ENCODE measurements around the gene KRTAP4-7.
"Not testable (repeated sequence)": the region's sequence is repeated elsewhere in the genome, so short reads cannot be mapped to it uniquely, and the experiment has no call there.

Gene KRTAP4-7

GRCh38 chr17:41065829-41066624 lies 17.9 kb upstream of the KRTAP4-7 start, which contains the start of gene KRTAP2-4:
Gene KRTAP2-4, minus strand, starts transcription at chr17:41065879. Its CDS starts 34 bp downstream, at chr17:41065845.
- DNase-seq: no peak

- no peak for DNase-seq
Observed at GRCh38 chr17:41067281-41067680, 16.7 kb upstream of the KRTAP4-7 start.

- DNase-seq: no peak
Observed at GRCh38 chr17:41069031-41069430, 14.9 kb upstream of the KRTAP4-7 start.

GRCh38 chr17:41071606-41072360 lies 12.2 kb upstream of the KRTAP4-7 start:
- DNase-seq: no peak

GRCh38 chr17:41073676-41074075 lies 10.3 kb upstream of the KRTAP4-7 start:
- no peak for DNase-seq

GRCh38 chr17:41076788-41077187 lies 7.2 kb upstream of the KRTAP4-7 start:
- DNase-seq: no peak

GRCh38 chr17:41082626-41083025 lies 1.3 kb upstream of the KRTAP4-7 start:
- DNase-seq: no peak

- DNase-seq: not testable (repeated sequence)
Observed at GRCh38 chr17:41083427-41083826, 523 bp upstream of the KRTAP4-7 start.

GRCh38 chr17:41088760-41089352 lies 4.9 kb downstream of the KRTAP4-7 start:
- DNase-seq: not testable (repeated sequence)

- DNase-seq: no peak
Observed at GRCh38 chr17:41096055-41096454, 12.1 kb downstream of the KRTAP4-7 start.

- no peak for DNase-seq
Observed at GRCh38 chr17:41098042-41098441, 14.1 kb downstream of the KRTAP4-7 start, which contains the start of gene KRTAP4-8. Gene KRTAP4-8, minus strand, starts transcription at chr17:41098142. Its CDS starts 58 bp downstream, at chr17:41098084.

- DNase-seq: no peak
Observed at GRCh38 chr17:41098481-41098880, 14.5 kb downstream of the KRTAP4-7 start.

GRCh38 chr17:41099682-41100480 lies 15.9 kb downstream of the KRTAP4-7 start:
- not testable (repeated sequence) for DNase-seq

- no peak for DNase-seq
Observed at GRCh38 chr17:41101586-41102259, 17.8 kb downstream of the KRTAP4-7 start, which contains the start of gene KRTAP4-16. Gene KRTAP4-16, minus strand, starts transcription at chr17:41102209. Its CDS starts 0 bp downstream, at chr17:41102209.

GRCh38 chr17:41103896-41104295 lies 19.9 kb downstream of the KRTAP4-7 start:
- no peak for DNase-seq

- not testable (repeated sequence) for DNase-seq
Observed at GRCh38 chr17:41104386-41105038, 20.6 kb downstream of the KRTAP4-7 start.

GRCh38 chr17:41105347-41105746 lies 21.4 kb downstream of the KRTAP4-7 start, which contains the start of gene KRTAP4-9:
Gene KRTAP4-9, plus strand, starts transcription at chr17:41105389. Its CDS starts 0 bp downstream, at chr17:41105389.
- DNase-seq: not testable (repeated sequence)

- no peak for DNase-seq
Observed at GRCh38 chr17:41107941-41108450, 24.0 kb downstream of the KRTAP4-7 start.

GRCh38 chr17:41108728-41109386 lies 24.9 kb downstream of the KRTAP4-7 start:
- DNase-seq: not testable (repeated sequence)
